Activated naive CD4-positive, alpha-beta T cell treated with anti-CD3 and anti-CD28 coated beads, Interleukin-2, amount 10 ng/mL, durations not matched to agents 5 hours and 36 hours (primary cell): Measurements from ENCODE around the gene HOXB7. TPM values are rescaled to one million over a fixed set of nuclear protein-coding genes. Genes with fewer than 3 reads are reported as not detected.

Experiments used
- microRNA-seq: library from miRNA; unstranded; fragments of <30 nt; microRNA quantifications from one replicate; pipeline ENCODE4 v1.2.0, GENCODE V29; 2022; ENCODE audit warnings: borderline microRNAs expressed, borderline replicate concordance
- total RNA-seq, 2 experiments: library from RNA; stranded (reverse); gene quantifications; one replicate each; pipeline ENCODE4 v1.2.3, GENCODE V29; 2021

The HOXB7 gene
- total RNA-seq = under 1 TPM; 0.48 to 0.58 TPM

GRCh38 chr17:48610282-48611211, at the start of gene HOXB7:
TSS of gene HOXB7 (minus strand) at chr17:48611017. CDS start at chr17:48610918, 99 bp downstream.

GRCh38 chr17:48626245-48627117, 15.7 kb upstream of the HOXB7 start, which contains the start of gene HOXB9:
TSS of gene HOXB9 (minus strand) at chr17:48626358. CDS start at chr17:48626269, 89 bp downstream.

GRCh38 chr17:48615047-48615962, 4.5 kb upstream of the HOXB7 start, which contains the start of gene HOXB8:
TSS of gene HOXB8 (minus strand) at chr17:48615292. CDS start at chr17:48614704, 588 bp downstream.

GRCh38 chr17:48604770-48605329, 6.0 kb downstream of the HOXB7 start, which contains the start of gene HOXB6:
TSS of gene HOXB6 (minus strand) at chr17:48604986. CDS start at chr17:48598150, 6,836 bp downstream.

GRCh38 chr17:48593126-48593829, 17.5 kb downstream of the HOXB7 start, which contains the start of gene HOXB5:
TSS of gene HOXB5 (minus strand) at chr17:48593779. CDS start at chr17:48593682, 97 bp downstream.

GRCh38 chr17:48589831-48590606, 20.8 kb downstream of the HOXB7 start, which contains the start of gene HOXB3:
TSS of gene HOXB3 (minus strand) at chr17:48590241. CDS start at chr17:48552474, 37,767 bp downstream.

GRCh38 chr17:48577946-48578615, 32.7 kb downstream of the HOXB7 start, which contains the start of gene HOXB4:
TSS of gene HOXB4 (minus strand) at chr17:48578350. CDS start at chr17:48578319, 31 bp downstream.

Small RNA genes lying within 50 kb of the gene (microRNA-seq; reads per million reads assigned to microRNA genes)
- gene MIR196A1 = not detected

Other genes with a start within 250 kb of the HOXB7 start
- gene SKAP1, start 180.8 kb downstream of the HOXB7 start, total RNA-seq = 100 to 1,000 TPM; 136 to 139 TPM
- gene HOXB1, start 80.0 kb downstream of the HOXB7 start, total RNA-seq = not detected
- 10 to 100 TPM; 21.5 to 22.2 TPM for gene HOXB2, start 65.9 kb downstream of the HOXB7 start, total RNA-seq
- gene HOXB4, start 32.7 kb downstream of the HOXB7 start, total RNA-seq = 1 to 10 TPM; 4.7 to 5.2 TPM
- 1 to 10 TPM; 9.2 to 9.7 TPM for gene HOXB3, start 20.8 kb downstream of the HOXB7 start, total RNA-seq
- gene HOXB5, start 17.2 kb downstream of the HOXB7 start, total RNA-seq = not detected
- not detected for gene HOXB6, start 6.0 kb downstream of the HOXB7 start, total RNA-seq
- gene HOXB8, start 4.3 kb upstream of the HOXB7 start, total RNA-seq = not detected
- under 1 TPM in 1 of 2 experiments, not detected in 1; 0.10 TPM for gene HOXB9, start 15.3 kb upstream of the HOXB7 start, total RNA-seq
- not detected for gene PRAC1, start 111.5 kb upstream of the HOXB7 start, total RNA-seq
- not detected for gene PRAC2, start 112.2 kb upstream of the HOXB7 start, total RNA-seq
- gene HOXB13, start 117.7 kb upstream of the HOXB7 start, total RNA-seq = not detected
- gene TTLL6, start 206.2 kb upstream of the HOXB7 start, total RNA-seq = not detected
- gene CALCOCO2, start 220.0 kb upstream of the HOXB7 start, total RNA-seq = 100 to 1,000 TPM; 174 to 179 TPM